RWPE2 (cell line): ENCODE data around the gene EHBP1.

Experiments used
- ATAC-seq: fragments of 200-7000 bp; cut with Tn5 transposase; 3 replicates; pipeline ENCODE4 v1.9.1; 2021; ENCODE audit warnings: low read depth
- DNase-seq: peaks from one replicate; pipeline ENCODE4 v3.0.0-alpha.2; 2020; ENCODE audit warnings: low spot score
- H3K27ac ChIP-seq: fragments of 450-650 bp; 2 replicates; pipeline ENCODE4 v1.5.1; 2017; ENCODE audit warnings: mild to moderate bottlenecking; ENCODE audit not compliant: poor library complexity, severe bottlenecking
- H3K27me3 ChIP-seq: fragments of 250-450 bp; sonication (Bioruptor Pico); 2 replicates; pipeline ENCODE4 v1.5.1; 2021; ENCODE audit warnings: mild to moderate bottlenecking, moderate library complexity; ENCODE audit not compliant: insufficient read depth, poor library complexity, severe bottlenecking
- H3K36me3 ChIP-seq: fragments of 250-450 bp; sonication (Bioruptor Pico); 2 replicates; pipeline ENCODE4 v1.5.1; 2020; ENCODE audit warnings: low read depth, mild to moderate bottlenecking, moderate library complexity
- H3K4me1 ChIP-seq: fragments of 250-450 bp; sonication (Bioruptor Pico); 2 replicates; pipeline ENCODE4 v1.5.1; 2021; ENCODE audit warnings: mild to moderate bottlenecking, moderate library complexity; ENCODE audit not compliant: insufficient read depth, poor library complexity, severe bottlenecking
- H3K4me3 ChIP-seq: fragments of 250-450 bp; sonication (Bioruptor Pico); 2 replicates; pipeline ENCODE4 v1.5.1; 2021; ENCODE audit warnings: mild to moderate bottlenecking, moderate library complexity; ENCODE audit not compliant: severe bottlenecking
- H3K9me3 ChIP-seq: fragments of 250-450 bp; sonication (Bioruptor Pico); 2 replicates; pipeline ENCODE4 v1.5.1; 2021; ENCODE audit warnings: mild to moderate bottlenecking, moderate library complexity; ENCODE audit not compliant: severe bottlenecking
- TF ChIP-seq, protein P1 (sequence below): fragments of 450-650 bp; IDR thresholded peaks from one replicate; pipeline ENCODE4 v1.5.1; 2017; ENCODE audit warnings: mild to moderate bottlenecking, moderate library complexity; ENCODE audit not compliant: poor library complexity, severe bottlenecking

The EHBP1 gene

DNA sequence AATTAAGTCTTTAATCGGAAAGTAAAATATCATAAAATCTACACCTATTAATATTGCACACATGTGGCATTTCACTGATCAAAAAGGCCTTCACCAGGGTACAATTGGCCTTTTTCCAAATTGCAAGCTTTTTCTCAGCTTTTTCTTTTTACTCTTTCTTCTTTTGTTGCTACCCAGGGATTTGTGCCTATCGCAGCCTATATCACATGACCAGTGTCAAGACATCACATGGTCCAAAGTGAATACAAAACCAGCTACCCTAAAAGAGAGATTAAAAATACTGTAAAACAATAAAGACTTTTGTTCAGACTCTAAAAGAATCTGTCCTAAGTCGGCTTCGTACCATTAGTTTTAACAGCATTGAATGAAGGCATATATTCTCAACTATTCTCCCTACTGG, 330.1 kb downstream of the EHBP1 start:
- Histone ChIP-seq H3K27ac (peak overlapping the region; percentile 4), H3K4me1 (peaks cover 15% of the 10 kb centered on the region), H3K27me3 (no peaks in the 10 kb centered on the region), H3K4me3 (no peak overlapping the region), H3K36me3 (peaks cover 33% of the 10 kb centered on the region), H3K9me3 (no peaks in the 10 kb centered on the region)
- TF ChIP-seq, protein P1, sequence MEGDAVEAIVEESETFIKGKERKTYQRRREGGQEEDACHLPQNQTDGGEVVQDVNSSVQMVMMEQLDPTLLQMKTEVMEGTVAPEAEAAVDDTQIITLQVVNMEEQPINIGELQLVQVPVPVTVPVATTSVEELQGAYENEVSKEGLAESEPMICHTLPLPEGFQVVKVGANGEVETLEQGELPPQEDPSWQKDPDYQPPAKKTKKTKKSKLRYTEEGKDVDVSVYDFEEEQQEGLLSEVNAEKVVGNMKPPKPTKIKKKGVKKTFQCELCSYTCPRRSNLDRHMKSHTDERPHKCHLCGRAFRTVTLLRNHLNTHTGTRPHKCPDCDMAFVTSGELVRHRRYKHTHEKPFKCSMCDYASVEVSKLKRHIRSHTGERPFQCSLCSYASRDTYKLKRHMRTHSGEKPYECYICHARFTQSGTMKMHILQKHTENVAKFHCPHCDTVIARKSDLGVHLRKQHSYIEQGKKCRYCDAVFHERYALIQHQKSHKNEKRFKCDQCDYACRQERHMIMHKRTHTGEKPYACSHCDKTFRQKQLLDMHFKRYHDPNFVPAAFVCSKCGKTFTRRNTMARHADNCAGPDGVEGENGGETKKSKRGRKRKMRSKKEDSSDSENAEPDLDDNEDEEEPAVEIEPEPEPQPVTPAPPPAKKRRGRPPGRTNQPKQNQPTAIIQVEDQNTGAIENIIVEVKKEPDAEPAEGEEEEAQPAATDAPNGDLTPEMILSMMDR, result no peak
- no peak for DNase-seq
- ATAC-seq, result no peak

DNA sequence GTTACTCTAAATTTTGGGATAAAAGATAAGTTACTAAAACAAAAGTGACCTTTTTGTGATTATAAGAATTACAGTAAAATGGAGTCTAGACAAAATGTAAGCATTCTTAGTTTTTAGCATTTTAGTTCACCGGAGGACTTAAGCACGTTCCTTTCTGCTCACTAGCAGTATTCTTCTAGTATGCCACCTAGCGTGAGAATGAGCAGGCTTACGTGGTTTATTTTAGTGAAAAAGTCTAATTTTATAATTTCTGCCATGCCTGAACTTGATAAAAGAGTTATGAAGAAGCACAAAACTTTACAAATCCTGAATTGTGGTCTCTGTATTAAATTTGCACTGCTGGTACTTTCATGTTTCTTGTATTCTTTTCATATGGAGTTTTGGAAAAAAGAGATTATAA, 332.5 kb downstream of the EHBP1 start:
- peaks cover 15% of the 10 kb centered on the region for H3K4me1 ChIP-seq
- TF ChIP-seq, protein P1, result no peak
- no peaks in the 10 kb centered on the region for H3K9me3 ChIP-seq
- H3K36me3 ChIP-seq, result peaks cover 44% of the 10 kb centered on the region
- ATAC-seq (no peak), DNase-seq (no peak)
- no peaks in the 10 kb centered on the region for H3K27me3 ChIP-seq
- H3K27ac ChIP-seq, result no peak overlapping the region
- H3K4me3 ChIP-seq, result no peak overlapping the region

DNA sequence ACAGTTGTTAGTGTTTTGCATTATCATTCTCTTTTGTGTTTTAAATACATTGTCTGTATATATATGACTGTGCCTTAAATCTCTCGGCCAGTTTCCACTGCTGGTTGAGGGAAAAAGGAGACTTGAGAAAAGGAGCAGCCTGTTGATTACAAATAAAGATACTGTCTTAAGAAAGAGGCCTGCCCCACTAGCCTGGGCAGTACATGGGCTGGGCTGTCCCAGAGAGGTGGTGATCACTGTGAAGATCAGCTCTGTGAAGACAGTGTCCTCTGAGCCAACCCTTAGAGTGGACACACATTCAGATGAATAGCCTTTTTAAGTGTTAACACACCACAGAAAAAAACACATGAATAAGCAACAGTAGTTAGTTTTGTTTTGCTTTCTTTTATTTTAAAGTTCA, 335.1 kb downstream of the EHBP1 start:
- H3K36me3 ChIP-seq, result peaks cover 49% of the 10 kb centered on the region
- ATAC-seq (no peak; the same call in 2 of the 3 replicates), DNase-seq (no peak)
- H3K9me3 ChIP-seq, result no peaks in the 10 kb centered on the region
- TF ChIP-seq, protein P1, result no peak
- no peak overlapping the region for H3K27ac ChIP-seq
- no peaks in the 10 kb centered on the region for H3K27me3 ChIP-seq
- H3K4me1 ChIP-seq, result no peaks in the 10 kb centered on the region
- no peak overlapping the region for H3K4me3 ChIP-seq

DNA sequence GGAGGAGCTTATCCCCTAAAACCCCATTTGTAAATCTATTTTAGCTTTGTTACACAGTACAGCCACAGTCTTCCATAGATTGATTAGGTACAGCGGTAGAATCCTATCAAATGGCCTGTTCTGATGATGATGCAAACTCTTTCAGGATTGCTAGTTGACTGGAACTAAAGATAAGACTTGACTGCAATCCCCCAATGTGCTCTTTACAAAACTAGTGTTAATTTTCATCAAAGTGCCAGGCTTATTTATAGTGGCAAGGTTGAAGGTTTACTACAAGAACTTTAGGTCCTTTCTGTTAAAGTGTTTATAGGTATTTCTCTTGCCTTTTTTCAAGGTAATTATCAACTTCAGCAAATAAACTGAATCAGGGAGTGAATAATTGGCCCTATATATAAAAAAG, 336.1 kb downstream of the EHBP1 start:
- DNase-seq (no peak), ATAC-seq (no peak)
- Histone ChIP-seq H3K27ac (no peak overlapping the region), H3K4me1 (no peaks in the 10 kb centered on the region), H3K27me3 (no peaks in the 10 kb centered on the region), H3K4me3 (no peak overlapping the region), H3K9me3 (no peaks in the 10 kb centered on the region), H3K36me3 (peaks cover 47% of the 10 kb centered on the region)
- TF ChIP-seq, protein P1, result no peak

DNA sequence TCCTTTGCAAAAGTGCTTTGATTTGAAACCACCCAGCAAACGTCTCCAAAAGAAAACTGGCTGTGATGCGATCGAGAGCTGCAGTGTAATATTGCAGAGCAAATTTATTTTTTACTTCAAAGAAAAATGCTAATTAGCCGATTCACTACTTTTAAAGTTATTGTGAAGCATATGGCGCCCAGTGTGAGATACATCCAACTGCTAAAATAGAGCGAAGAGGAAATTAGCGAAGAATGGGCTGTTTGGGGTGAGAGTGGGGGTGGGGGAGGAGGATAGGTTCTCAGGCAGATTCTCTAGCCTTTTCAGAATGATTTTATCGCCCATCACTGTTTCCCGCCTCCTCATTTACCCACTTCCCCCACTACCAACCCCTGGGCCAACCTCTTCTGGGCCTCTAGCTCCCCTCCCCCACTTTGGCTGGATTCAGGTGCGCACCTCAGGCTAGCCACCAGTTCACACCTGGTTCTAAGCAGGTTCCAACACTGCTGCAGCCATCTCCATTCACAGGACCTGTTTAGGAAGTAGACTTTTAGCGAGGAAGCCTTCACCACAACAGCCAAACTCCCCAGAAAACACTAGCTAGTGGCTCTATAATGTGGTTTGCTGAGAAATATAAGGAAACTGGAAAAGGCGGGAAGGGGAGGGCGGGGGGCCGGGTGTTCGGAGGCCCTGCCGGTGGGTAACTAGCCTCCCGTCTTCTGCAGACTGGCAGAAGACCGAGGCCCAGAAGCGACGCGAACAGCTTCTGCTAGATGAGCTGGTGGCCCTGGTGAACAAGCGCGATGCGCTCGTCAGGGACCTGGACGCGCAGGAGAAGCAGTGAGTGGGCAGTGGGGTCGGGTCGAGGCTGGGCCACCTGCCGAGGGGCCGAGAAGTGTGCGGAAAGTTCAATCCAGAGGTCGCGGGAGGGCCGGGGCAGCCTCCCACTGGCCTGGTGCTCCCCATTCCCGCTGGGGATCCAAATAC, 339.1 kb downstream of the EHBP1 start:
- Histone ChIP-seq H3K4me3 (no peak overlapping the region), H3K9me3 (no peaks in the 10 kb centered on the region), H3K4me1 (no peaks in the 10 kb centered on the region), H3K27me3 (no peaks in the 10 kb centered on the region), H3K36me3 (peaks cover 24% of the 10 kb centered on the region), H3K27ac (no peak overlapping the region)
- DNase-seq (no peak), ATAC-seq (no peak)
- TF ChIP-seq, protein P1, result no peak
